Liver (tissue), 3 donors: ENCODE results near the gene PKMYT1.

Experiments
- EGR1 ChIP-seq, 2 donors: IDR thresholded peaks; 2 replicates each; pipeline ENCODE4 v1.6.1; 2016 to 2018; ENCODE audit warnings: antibody characterized with exemption in 2 of 2, low read depth in 2 of 2
- FOXA1 ChIP-seq: IDR thresholded peaks from 2 replicates; pipeline ENCODE4 v1.6.1; 2016; ENCODE audit warnings: antibody characterized with exemption
- GABPA ChIP-seq, 2 donors: IDR thresholded peaks in 1 of 2; conservative IDR thresholded peaks in 1 of 2; 2 replicates each; pipeline ENCODE4 v1.6.1; 2016; ENCODE audit warnings: antibody characterized with exemption in 2 of 2, mild to moderate bottlenecking in 1 of 2, moderate library complexity in 1 of 2
- HNF4G ChIP-seq: IDR thresholded peaks from 2 replicates; pipeline ENCODE4 v1.6.1; 2016; ENCODE audit warnings: antibody characterized with exemption
- JUND ChIP-seq, 2 donors: IDR thresholded peaks; 2 replicates each; pipeline ENCODE4 v1.6.1; 2016; ENCODE audit warnings: antibody characterized with exemption in 2 of 2
- RAD21 ChIP-seq, 2 donors: IDR thresholded peaks; 2 replicates each; pipeline ENCODE4 v1.6.1; 2016; ENCODE audit warnings: antibody characterized with exemption in 2 of 2, mild to moderate bottlenecking in 2 of 2
- RXRA ChIP-seq, 2 donors: IDR thresholded peaks; 2 replicates each; pipeline ENCODE4 v1.6.1; 2017 to 2018; ENCODE audit warnings: antibody characterized with exemption in 2 of 2, mild to moderate bottlenecking in 1 of 2
- SP1 ChIP-seq: IDR thresholded peaks from 2 replicates; pipeline ENCODE4 v1.6.1; 2018; ENCODE audit warnings: antibody characterized with exemption, mild to moderate bottlenecking
- TAF1 ChIP-seq: conservative IDR thresholded peaks from 2 replicates; pipeline ENCODE4 v1.6.1; 2016; ENCODE audit warnings: antibody characterized with exemption, mild to moderate bottlenecking
- YY1 ChIP-seq: IDR thresholded peaks from 2 replicates; pipeline ENCODE4 v1.6.1; 2016; ENCODE audit warnings: antibody characterized with exemption, mild to moderate bottlenecking
- TF ChIP-seq, protein P1 (sequence below): fragments of 150-350 bp; IDR thresholded peaks from 2 replicates; pipeline ENCODE4 v1.5.1; 2017; ENCODE audit warnings: improper control_type of control experiment, low read depth, low read length; ENCODE audit not compliant: missing input control
- TF ChIP-seq, protein P2 (sequence below): IDR thresholded peaks from 2 replicates; pipeline ENCODE4 v1.6.1; 2016; ENCODE audit warnings: antibody characterized with exemption
- TF ChIP-seq, protein P3 (sequence below): IDR thresholded peaks from 2 replicates; pipeline ENCODE4 v1.6.1; 2016; ENCODE audit warnings: antibody characterized with exemption, mild to moderate bottlenecking
- TF ChIP-seq, protein P4 (sequence below): IDR thresholded peaks from 2 replicates; pipeline ENCODE4 v1.6.1; 2016; ENCODE audit warnings: antibody characterized with exemption
- donor health status: healthy.
- donor health status: healthy.

DNA sequence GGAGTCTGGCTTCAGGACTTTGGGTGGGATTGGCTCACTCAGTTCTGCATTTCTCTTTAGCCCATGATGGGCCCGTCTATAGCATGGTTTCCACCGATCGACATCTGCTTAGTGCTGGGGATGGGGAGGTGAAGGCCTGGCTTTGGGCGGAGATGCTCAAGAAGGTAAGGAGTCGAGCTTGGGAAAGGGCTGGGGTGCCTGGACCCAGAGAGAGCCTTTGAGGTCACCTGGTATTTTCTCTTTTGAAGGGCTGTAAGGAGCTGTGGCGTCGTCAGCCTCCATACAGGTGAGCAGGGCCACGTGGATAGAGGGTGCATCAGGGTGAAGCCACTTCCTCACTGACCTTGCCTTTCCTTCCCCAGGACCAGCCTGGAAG, 45.7 kb upstream of the PKMYT1 start:
- no peak for TF ChIP-seq YY1
- no peak for TF ChIP-seq JUND (IDR thresholded peaks at IDR 0.05)
- TF ChIP-seq TAF1, result no peak
- TF ChIP-seq, protein P1, sequence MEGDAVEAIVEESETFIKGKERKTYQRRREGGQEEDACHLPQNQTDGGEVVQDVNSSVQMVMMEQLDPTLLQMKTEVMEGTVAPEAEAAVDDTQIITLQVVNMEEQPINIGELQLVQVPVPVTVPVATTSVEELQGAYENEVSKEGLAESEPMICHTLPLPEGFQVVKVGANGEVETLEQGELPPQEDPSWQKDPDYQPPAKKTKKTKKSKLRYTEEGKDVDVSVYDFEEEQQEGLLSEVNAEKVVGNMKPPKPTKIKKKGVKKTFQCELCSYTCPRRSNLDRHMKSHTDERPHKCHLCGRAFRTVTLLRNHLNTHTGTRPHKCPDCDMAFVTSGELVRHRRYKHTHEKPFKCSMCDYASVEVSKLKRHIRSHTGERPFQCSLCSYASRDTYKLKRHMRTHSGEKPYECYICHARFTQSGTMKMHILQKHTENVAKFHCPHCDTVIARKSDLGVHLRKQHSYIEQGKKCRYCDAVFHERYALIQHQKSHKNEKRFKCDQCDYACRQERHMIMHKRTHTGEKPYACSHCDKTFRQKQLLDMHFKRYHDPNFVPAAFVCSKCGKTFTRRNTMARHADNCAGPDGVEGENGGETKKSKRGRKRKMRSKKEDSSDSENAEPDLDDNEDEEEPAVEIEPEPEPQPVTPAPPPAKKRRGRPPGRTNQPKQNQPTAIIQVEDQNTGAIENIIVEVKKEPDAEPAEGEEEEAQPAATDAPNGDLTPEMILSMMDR, result no peak
- TF ChIP-seq GABPA (IDR thresholded peaks at IDR 0.05 in 1 of 2, conservative IDR thresholded peaks at IDR 0.05 in 1 of 2), result no peak
- no peak for TF ChIP-seq RAD21 (IDR thresholded peaks at IDR 0.05)
- TF ChIP-seq, protein P2, sequence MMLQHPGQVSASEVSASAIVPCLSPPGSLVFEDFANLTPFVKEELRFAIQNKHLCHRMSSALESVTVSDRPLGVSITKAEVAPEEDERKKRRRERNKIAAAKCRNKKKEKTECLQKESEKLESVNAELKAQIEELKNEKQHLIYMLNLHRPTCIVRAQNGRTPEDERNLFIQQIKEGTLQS, result no peak
- TF ChIP-seq, protein P3, sequence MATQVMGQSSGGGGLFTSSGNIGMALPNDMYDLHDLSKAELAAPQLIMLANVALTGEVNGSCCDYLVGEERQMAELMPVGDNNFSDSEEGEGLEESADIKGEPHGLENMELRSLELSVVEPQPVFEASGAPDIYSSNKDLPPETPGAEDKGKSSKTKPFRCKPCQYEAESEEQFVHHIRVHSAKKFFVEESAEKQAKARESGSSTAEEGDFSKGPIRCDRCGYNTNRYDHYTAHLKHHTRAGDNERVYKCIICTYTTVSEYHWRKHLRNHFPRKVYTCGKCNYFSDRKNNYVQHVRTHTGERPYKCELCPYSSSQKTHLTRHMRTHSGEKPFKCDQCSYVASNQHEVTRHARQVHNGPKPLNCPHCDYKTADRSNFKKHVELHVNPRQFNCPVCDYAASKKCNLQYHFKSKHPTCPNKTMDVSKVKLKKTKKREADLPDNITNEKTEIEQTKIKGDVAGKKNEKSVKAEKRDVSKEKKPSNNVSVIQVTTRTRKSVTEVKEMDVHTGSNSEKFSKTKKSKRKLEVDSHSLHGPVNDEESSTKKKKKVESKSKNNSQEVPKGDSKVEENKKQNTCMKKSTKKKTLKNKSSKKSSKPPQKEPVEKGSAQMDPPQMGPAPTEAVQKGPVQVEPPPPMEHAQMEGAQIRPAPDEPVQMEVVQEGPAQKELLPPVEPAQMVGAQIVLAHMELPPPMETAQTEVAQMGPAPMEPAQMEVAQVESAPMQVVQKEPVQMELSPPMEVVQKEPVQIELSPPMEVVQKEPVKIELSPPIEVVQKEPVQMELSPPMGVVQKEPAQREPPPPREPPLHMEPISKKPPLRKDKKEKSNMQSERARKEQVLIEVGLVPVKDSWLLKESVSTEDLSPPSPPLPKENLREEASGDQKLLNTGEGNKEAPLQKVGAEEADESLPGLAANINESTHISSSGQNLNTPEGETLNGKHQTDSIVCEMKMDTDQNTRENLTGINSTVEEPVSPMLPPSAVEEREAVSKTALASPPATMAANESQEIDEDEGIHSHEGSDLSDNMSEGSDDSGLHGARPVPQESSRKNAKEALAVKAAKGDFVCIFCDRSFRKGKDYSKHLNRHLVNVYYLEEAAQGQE, result no peak
- TF ChIP-seq, protein P4, sequence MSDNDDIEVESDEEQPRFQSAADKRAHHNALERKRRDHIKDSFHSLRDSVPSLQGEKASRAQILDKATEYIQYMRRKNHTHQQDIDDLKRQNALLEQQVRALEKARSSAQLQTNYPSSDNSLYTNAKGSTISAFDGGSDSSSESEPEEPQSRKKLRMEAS, result no peak
- no peak for TF ChIP-seq RXRA (IDR thresholded peaks at IDR 0.05)
- TF ChIP-seq HNF4G, result no peak
- no peak for TF ChIP-seq SP1
- no peak for TF ChIP-seq FOXA1
- no peak for TF ChIP-seq EGR1 (IDR thresholded peaks at IDR 0.05; ENCODE audit: low read depth in 2 of 2)
